GM23248 (cell line): ENCODE data around the gene ANKRD35. TPM values are rescaled to one million over a fixed set of nuclear protein-coding genes. Genes with fewer than 3 reads are reported as not detected.
"Not testable (repeated sequence)": the region's sequence is repeated elsewhere in the genome, so short reads cannot be mapped to it uniquely, and the experiment has no call there.

Experiments
- DNase-seq: peaks from one replicate; pipeline ENCODE4 v3.0.0-alpha.2; 2015
- H2AFZ ChIP-seq: fragments of 200-600 bp; sonication (generic); 2 replicates; pipeline ENCODE4 v1.6.1; 2016; ENCODE audit warnings: antibody characterized with exemption
- H3F3A ChIP-seq: fragments of 200-600 bp; sonication (generic); 2 replicates; pipeline ENCODE4 v1.6.1; 2016; ENCODE audit warnings: mild to moderate bottlenecking, antibody characterized with exemption, mixed run types; ENCODE audit not compliant: insufficient read depth
- H3K27ac ChIP-seq: fragments of 200-600 bp; sonication (generic); 2 replicates; pipeline ENCODE4 v1.5.1; 2016; ENCODE audit warnings: mild to moderate bottlenecking
- H3K27me3 ChIP-seq: fragments of 200-600 bp; sonication (generic); replicated peaks from 2 replicates; pipeline ENCODE4 v1.6.1; 2016; ENCODE audit warnings: mild to moderate bottlenecking; ENCODE audit not compliant: insufficient read depth
- H3K36me3 ChIP-seq: fragments of 200-600 bp; sonication (generic); 2 replicates; pipeline ENCODE4 v1.6.1; 2016; ENCODE audit warnings: low read depth, mild to moderate bottlenecking
- H3K4me1 ChIP-seq: fragments of 200-600 bp; sonication (generic); 2 replicates; pipeline ENCODE4 v1.6.1; 2016; ENCODE audit warnings: mild to moderate bottlenecking; ENCODE audit not compliant: insufficient read depth
- H3K4me2 ChIP-seq: fragments of 200-600 bp; sonication (generic); one replicate; pipeline ENCODE4 v1.6.1; 2016; ENCODE audit warnings: mild to moderate bottlenecking; ENCODE audit not compliant: unreplicated experiment
- H3K4me3 ChIP-seq: fragments of 200-600 bp; sonication (generic); 2 replicates; pipeline ENCODE4 v1.5.1; 2016; ENCODE audit warnings: mild to moderate bottlenecking
- H3K79me2 ChIP-seq: fragments of 200-600 bp; sonication (generic); 2 replicates; pipeline ENCODE4 v1.6.1; 2016; ENCODE audit warnings: mild to moderate bottlenecking; ENCODE audit not compliant: insufficient read depth
- H3K9ac ChIP-seq: fragments of 200-600 bp; sonication (generic); 2 replicates; pipeline ENCODE4 v1.6.1; 2016; ENCODE audit warnings: mild to moderate bottlenecking
- H3K9me2 ChIP-seq: fragments of 200-600 bp; sonication (generic); 2 replicates; pipeline ENCODE4 v1.6.1; 2016; ENCODE audit warnings: mixed run types, mild to moderate bottlenecking, moderate library complexity; ENCODE audit not compliant: insufficient read depth
- H3K9me3 ChIP-seq: fragments of 200-600 bp; sonication (generic); one replicate; pipeline ENCODE4 v1.6.1; 2017; ENCODE audit warnings: low read depth
- H4K20me1 ChIP-seq: fragments of 200-600 bp; sonication (generic); 2 replicates; pipeline ENCODE4 v1.6.0; 2016; ENCODE audit not compliant: insufficient read depth
- EZH2 ChIP-seq: fragments of 200-600 bp; sonication (generic); IDR thresholded peaks from 2 replicates; pipeline ENCODE4 v1.6.1; 2018; ENCODE audit warnings: antibody characterized with exemption, mild to moderate bottlenecking; ENCODE audit not compliant: insufficient read depth, poor library complexity, severe bottlenecking
- EZH2phosphoT487 ChIP-seq: fragments of 200-600 bp; sonication (generic); IDR thresholded peaks from 2 replicates; pipeline ENCODE4 v1.6.1; 2018; ENCODE audit warnings: antibody characterized with exemption, moderate library complexity, mild to moderate bottlenecking, low read depth; ENCODE audit not compliant: insufficient read depth
- WGBS, 2 experiments: methylation state at CpG; one replicate each; pipeline ENCODE4 v1.1.6; 2015 to 2017; ENCODE audit warnings: low lambda C conversion rate in 2 of 2, low coverage in 1 of 2; ENCODE audit errors: missing lambda C conversion rate in 2 of 2; 5-methylcytosine and 5-hydroxymethylcytosine counted together
- in situ Hi-C: fragments of 300-500 bp; cut with MboI; formaldehyde crosslinking; loops from 2 replicates; pipeline ENCODE4 v1.15.0; 2020
- microRNA-seq: library from miRNA; unstranded; fragments of <30 nt; microRNA quantifications from one replicate; pipeline ENCODE4, GENCODE V29; 2016; ENCODE audit warnings: borderline number of aligned reads
- polyA plus RNA-seq: library from polyadenylated mRNA; unstranded; fragments of >200 nt; fragmentation: Nextera tagmentation; extraction: Ambion mirVana; gene quantifications from 2 replicates; pipeline ENCODE4 v1.2.1, GENCODE V29; 2016
- small RNA-seq: library from RNA; depleted of rRNA; stranded (forward); fragments of <200 nt; gene quantifications from one replicate; pipeline ENCODE3, GENCODE V24; 2014; ENCODE audit warnings: low read depth, low replicate concordance
- total RNA-seq: library from RNA; depleted of rRNA; stranded (reverse); fragments of >200 nt; shearing (Covaris generic); gene quantifications from 2 replicates; pipeline ENCODE4 v1.2.3, GENCODE V29; 2014; rRNA removed

ANKRD35 gene
- total and polyA plus RNA-seq, 2 experiments from 2014 or later = 0.65 to 3.4 TPM

DNA sequence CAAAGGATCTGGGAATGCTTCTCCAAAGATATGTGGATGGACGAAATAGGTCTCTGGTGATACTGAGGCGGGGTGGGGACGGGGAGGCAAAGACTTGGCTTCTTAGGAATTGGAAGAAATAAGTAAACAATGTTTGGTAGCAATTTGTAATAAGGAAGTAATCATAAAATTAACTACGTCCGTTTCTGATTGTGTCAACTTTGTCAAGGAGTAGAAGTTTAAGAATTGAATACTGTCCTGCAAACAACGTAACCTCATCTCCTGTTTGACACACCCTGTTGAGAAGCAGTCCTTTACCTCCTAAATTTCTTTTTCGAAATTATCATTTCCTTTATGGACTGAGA lies 61.2 kb downstream of the ANKRD35 start:
- H3K9me2 ChIP-seq = no peaks in the 10 kb centered on the region
- H2AFZ ChIP-seq = peak overlapping the region; percentile 85
- peak; percentile 30 for DNase-seq
- peak overlapping the region; percentile 93 for H3K9ac ChIP-seq
- peak overlapping the region; percentile 90 for H3K4me2 ChIP-seq
- H3K4me1 ChIP-seq = peaks cover 14% of the 10 kb centered on the region
- H3K36me3 ChIP-seq = peaks cover 38% of the 10 kb centered on the region
- H3K9me3 ChIP-seq = no peaks in the 10 kb centered on the region
- WGBS, 2 experiments = 0 to 2% methylated on average over 7 of the region's 7 CpGs
- in situ Hi-C loops = no loop called here
- peak overlapping the region; percentile 89 for H3K27ac ChIP-seq
- H3K4me3 ChIP-seq = peak overlapping the region; percentile 93
- TF ChIP-seq EZH2 (no peak), EZH2phosphoT487 (no peak)
- no peaks in the 10 kb centered on the region for H4K20me1 ChIP-seq
- H3K79me2 ChIP-seq = peaks cover 62% of the 10 kb centered on the region
- no peaks in the 10 kb centered on the region for H3K27me3 ChIP-seq
- peaks cover 9% of the 10 kb centered on the region; the same call in 1 of the 2 replicates for H3F3A ChIP-seq

DNA sequence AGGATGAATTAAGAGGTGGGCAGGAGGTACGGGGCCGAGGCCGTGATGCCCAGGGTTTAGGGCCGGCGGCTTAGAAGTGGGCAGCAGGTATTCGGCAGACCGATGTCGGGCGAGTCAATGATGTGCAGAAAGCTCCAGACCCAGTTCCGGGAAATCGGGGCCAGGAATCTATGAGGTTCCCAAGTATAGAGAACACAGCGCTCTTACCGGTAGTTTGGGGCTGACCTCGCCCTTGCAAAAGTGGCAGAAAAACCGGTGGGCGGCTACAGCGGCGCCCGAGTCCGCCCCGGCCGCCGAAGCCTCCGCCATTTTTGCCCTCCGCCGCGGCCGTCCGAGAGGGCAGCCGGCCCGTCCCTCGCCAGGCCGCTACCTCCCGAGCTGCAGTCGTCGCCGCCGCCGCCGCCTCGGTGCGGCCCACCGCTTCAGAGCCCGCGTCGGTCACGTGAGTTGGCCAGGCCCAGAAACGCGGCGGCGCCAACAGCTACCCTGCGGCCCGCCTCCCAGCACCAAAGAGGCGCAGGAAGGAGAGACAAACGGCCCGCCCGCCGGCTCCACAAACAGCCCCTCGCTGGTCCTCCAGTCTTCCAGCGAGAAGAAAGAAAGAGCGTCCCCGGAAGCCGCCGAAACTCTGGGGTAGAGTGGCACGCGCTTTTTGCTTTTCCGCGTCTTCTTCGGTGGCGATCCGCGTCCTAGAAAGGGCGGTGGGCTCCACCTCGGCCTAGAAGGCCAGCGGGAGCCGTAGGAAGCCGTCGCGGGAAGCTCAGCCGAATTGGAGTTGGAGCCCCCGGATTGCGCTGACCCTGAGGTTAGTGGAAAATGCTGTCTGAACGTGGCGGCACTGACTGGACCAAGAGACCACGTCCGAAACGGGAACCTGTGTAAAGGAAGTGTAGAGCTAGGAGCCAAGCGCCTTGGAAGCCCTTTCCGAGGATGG lies 61.8 kb downstream of the ANKRD35 start, which contains the start of the genes POLR3C and RNF115:
Gene POLR3C, plus strand, starts transcription at position 636 of the 934 bp plus-strand sequence. CDS start 1,577 bp downstream, outside the sequence.
Gene RNF115, minus strand, starts transcription at position 531 of the 934 bp plus-strand sequence. Its CDS starts 222 bp downstream, at position 309.
- TF ChIP-seq EZH2 = no peak
- no peak for TF ChIP-seq EZH2phosphoT487
- no peaks in the 10 kb centered on the region for H3K9me2 ChIP-seq
- peak within 1 kb of the TSS; percentile 89 for H3K27ac ChIP-seq
- peak within 1 kb of the TSS; percentile 93 for H3K4me3 ChIP-seq
- H3K4me2 ChIP-seq = peak within 1 kb of the TSS; percentile 90
- H4K20me1 ChIP-seq = no peaks in the 10 kb centered on the region
- 2% methylated on average over 73 to 88 of the region's 89 CpGs for WGBS, 2 experiments
- H3K4me1 ChIP-seq = peaks cover 14% of the 10 kb centered on the region
- H2AFZ ChIP-seq = peak within 1 kb of the TSS; percentile 85
- H3F3A ChIP-seq = peaks cover 13% of the 10 kb centered on the region
- H3K27me3 ChIP-seq = no peaks in the 10 kb centered on the region
- H3K36me3 ChIP-seq = peaks cover 31% of the 10 kb centered on the region
- no peaks in the 10 kb centered on the region for H3K9me3 ChIP-seq
- peaks cover 62% of the 10 kb centered on the region for H3K79me2 ChIP-seq
- in situ Hi-C loops = no loop called here
- H3K9ac ChIP-seq = peak within 1 kb of the TSS; percentile 93
- peak; percentile 96 for DNase-seq

- H2AFZ ChIP-seq, H3K9me3 ChIP-seq, H3K27me3 ChIP-seq, in situ Hi-C loops, H3K9me2 ChIP-seq, H4K20me1 ChIP-seq, H3K9ac ChIP-seq, DNase-seq: not testable (repeated sequence)
- Histone ChIP-seq H3F3A (peaks cover 15% of the 10 kb centered on the region), H3K4me3 (peak overlapping the region; percentile 53; the same call in 1 of the 2 replicates), H3K4me2 (peak overlapping the region; percentile 53), H3K36me3 (peaks cover 22% of the 10 kb centered on the region), H3K79me2 (peaks cover 58% of the 10 kb centered on the region), H3K27ac (peak overlapping the region; percentile 33; the same call in 1 of the 2 replicates), H3K4me1 (peaks cover 15% of the 10 kb centered on the region)
- 0% methylated on average over 1 of the region's 16 CpGs; no CpG with 5 or more reads in 1 of the 2 experiments for WGBS, 2 experiments
Measured at GRCh38 chr1:145822779-145823331, 62.8 kb downstream of the ANKRD35 start.

DNA sequence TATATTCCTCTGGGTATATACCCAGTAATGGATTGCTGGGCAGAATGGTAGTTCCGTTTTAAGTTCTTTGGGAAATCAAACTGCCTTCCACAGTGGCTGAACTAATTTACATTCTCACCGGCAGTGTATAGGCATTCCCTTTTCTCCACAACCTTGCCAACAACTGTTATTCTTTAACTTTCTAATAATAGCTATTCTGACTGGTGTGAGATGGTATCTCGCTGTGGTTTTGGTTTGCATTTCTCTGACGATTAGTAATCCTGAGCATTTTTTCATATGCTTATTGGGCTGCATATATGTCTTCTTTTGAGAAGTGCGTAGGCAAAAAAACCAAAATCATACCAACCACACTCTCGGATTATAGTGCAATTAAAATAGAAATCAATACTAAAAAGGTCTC lies 67.6 kb downstream of the ANKRD35 start:
- peak overlapping the region; percentile 78 for H3K27ac ChIP-seq
- H3K4me1 ChIP-seq = not testable (repeated sequence)

More for the DNA sequence above, 67.6 kb downstream of the ANKRD35 start:
- H3K9ac ChIP-seq = peak overlapping the region; percentile 53; the same call in 1 of the 2 replicates
- 0 to 2% methylated on average over 4 of the region's 6 CpGs for WGBS, 2 experiments
- H3K9me2 ChIP-seq, H3F3A ChIP-seq, H3K36me3 ChIP-seq, H3K27me3 ChIP-seq, H3K9me3 ChIP-seq, H4K20me1 ChIP-seq, in situ Hi-C loops, H2AFZ ChIP-seq: not testable (repeated sequence)
- peak; percentile 65 for DNase-seq
- peak overlapping the region; percentile 61 for H3K4me3 ChIP-seq
- peak overlapping the region; percentile 80 for H3K4me2 ChIP-seq
- H3K79me2 ChIP-seq = peaks cover 37% of the 10 kb centered on the region

Small RNAs within 50 kb of the gene (microRNA-seq; reads per million reads assigned to microRNA genes)
- not detected for gene MIR6736

Small RNAs within 50 kb of the gene (small RNA-seq; reads per million reads assigned to genes)
- not detected for gene MIR6736

Other genes starting within 250 kb of the ANKRD35 start
- 0.63 and 0.97 TPM in 2 replicates for gene PDZK1, start 178.5 kb downstream of the ANKRD35 start, total RNA-seq
- 0.91 and 1.7 TPM in 2 replicates for gene PDZK1, start 178.5 kb downstream of the ANKRD35 start, polyA plus RNA-seq
- gene CD160, start 166.4 kb downstream of the ANKRD35 start, total RNA-seq = not detected in 2 replicates
- gene CD160, start 166.4 kb downstream of the ANKRD35 start, polyA plus RNA-seq = 0.25 and 0.33 TPM in 2 replicates
- 14.5 and 14.8 TPM in 2 replicates for gene RNF115, start 61.8 kb downstream of the ANKRD35 start, total RNA-seq
- gene RNF115, start 61.8 kb downstream of the ANKRD35 start, polyA plus RNA-seq = 13.9 and 14.2 TPM in 2 replicates
- 23.1 and 42.2 TPM in 2 replicates for gene POLR3C, start 61.7 kb downstream of the ANKRD35 start, total RNA-seq
- 38.4 and 39.0 TPM in 2 replicates for gene POLR3C, start 61.7 kb downstream of the ANKRD35 start, polyA plus RNA-seq
- 5.9 and 12.0 TPM in 2 replicates for gene NUDT17, start 40.2 kb downstream of the ANKRD35 start, total RNA-seq
- gene NUDT17, start 40.2 kb downstream of the ANKRD35 start, polyA plus RNA-seq = 7.8 and 9.5 TPM in 2 replicates
- gene PIAS3, start 26.8 kb downstream of the ANKRD35 start, total RNA-seq = 22.2 and 32.5 TPM in 2 replicates
- gene PIAS3, start 26.8 kb downstream of the ANKRD35 start, polyA plus RNA-seq = 58.3 and 63.0 TPM in 2 replicates
- 0.13 and 0.65 TPM in 2 replicates for gene ITGA10, start 24.2 kb upstream of the ANKRD35 start, total RNA-seq
- 0.31 and 0.35 TPM in 2 replicates for gene ITGA10, start 24.2 kb upstream of the ANKRD35 start, polyA plus RNA-seq
- 32.2 and 34.5 TPM in 2 replicates for gene PEX11B, start 32.9 kb upstream of the ANKRD35 start, total RNA-seq
- gene PEX11B, start 32.9 kb upstream of the ANKRD35 start, polyA plus RNA-seq = 37.1 and 37.9 TPM in 2 replicates
- 112 and 127 TPM in 2 replicates for gene RBM8A, start 41.6 kb upstream of the ANKRD35 start, total RNA-seq
- gene RBM8A, start 41.6 kb upstream of the ANKRD35 start, polyA plus RNA-seq = 204 and 210 TPM in 2 replicates
- gene LIX1L, start 72.2 kb upstream of the ANKRD35 start, total RNA-seq = 26.1 and 36.5 TPM in 2 replicates
- 18.3 TPM in 2 replicates for gene LIX1L, start 72.2 kb upstream of the ANKRD35 start, polyA plus RNA-seq
- gene ANKRD34A, start 78.7 kb upstream of the ANKRD35 start, total RNA-seq = 0.25 and 1.3 TPM in 2 replicates
- gene ANKRD34A, start 78.7 kb upstream of the ANKRD35 start, polyA plus RNA-seq = 1.9 and 2.3 TPM in 2 replicates
- gene POLR3GL, start 78.8 kb upstream of the ANKRD35 start, total RNA-seq = 17.4 and 24.2 TPM in 2 replicates
- gene POLR3GL, start 78.8 kb upstream of the ANKRD35 start, polyA plus RNA-seq = 34.7 and 37.9 TPM in 2 replicates
- 221 and 263 TPM in 2 replicates for gene TXNIP, start 110.7 kb upstream of the ANKRD35 start, total RNA-seq
- gene TXNIP, start 110.7 kb upstream of the ANKRD35 start, polyA plus RNA-seq = 169 and 180 TPM in 2 replicates
- not detected in 2 replicates for gene HJV, start 135.9 kb upstream of the ANKRD35 start, total RNA-seq
- not detected in 2 replicates for gene HJV, start 135.9 kb upstream of the ANKRD35 start, polyA plus RNA-seq